K562 (cell line): Measurements from ENCODE around the gene PGAP2. TPM values are rescaled to one million over a fixed set of nuclear protein-coding genes. Genes with fewer than 3 reads are reported as not detected.
A peak's percentile ranks its signal among the peaks of the same experiment; 100 is the strongest.

Source experiments
- BMI1 ChIP-seq: fragments of 150-350 bp; IDR thresholded peaks from 2 replicates; pipeline ENCODE4 v1.6.1; 2014; ENCODE audit warnings: low read length
- BRD4 ChIP-seq: fragments of 200-600 bp; sonication (generic); IDR thresholded peaks from 2 replicates; pipeline ENCODE4 v1.6.1; 2017; ENCODE audit warnings: inconsistent platforms
- NCOA1 ChIP-seq: fragments of 450-650 bp; IDR thresholded peaks from 2 replicates; pipeline ENCODE4 v1.6.1; 2016; ENCODE audit warnings: low read depth
- STAT5A ChIP-seq: IDR thresholded peaks from 2 replicates; pipeline ENCODE4 v1.6.1; 2012; ENCODE audit warnings: low read length, inconsistent platforms, borderline replicate concordance
- TBP ChIP-seq: optimal IDR thresholded peaks from 2 replicates; pipeline ENCODE3; 2011; ENCODE audit warnings: low read depth, low read length, improper control_type of control experiment
- ZKSCAN8 ChIP-seq: fragments of 200-800 bp; sonication (Bioruptor generic); IDR thresholded peaks from 2 replicates; pipeline ENCODE4 v1.6.1; 2016; ENCODE audit warnings: missing genetic modification characterization, missing compliant biosample characterization
- ZNF239 ChIP-seq: fragments of 250-450 bp; sonication (Bioruptor Pico); IDR thresholded peaks from 2 replicates; pipeline ENCODE4 v1.4.0; 2020; ENCODE audit warnings: mild to moderate bottlenecking
- ZNF780A ChIP-seq: fragments of 250-450 bp; sonication (Bioruptor Pico); IDR thresholded peaks from 2 replicates; pipeline ENCODE4 v1.5.0; 2021; ENCODE audit warnings: mild to moderate bottlenecking
- polyA plus RNA-seq, 8 experiments: library from polyadenylated mRNA; depleted of rRNA in 4 of 8; stranded (reverse) in 5 of 8; unstranded in 3 of 8; fragments of >200 nt; fragmentation: Nextera tagmentation in 2 of 8; fragmentation: Illumina TruSeq in 1 of 8; extraction: Ambion mirVana in 2 of 8; extraction: Trizol in 1 of 8; gene quantifications; 2 replicates each; pipeline versions ENCODE4 v1.2.1 to v1.2.3, GENCODE V29; 2011 to 2014; ENCODE audit warnings: inconsistent platforms in 1 of 8, missing spikeins in 1 of 8
- total RNA-seq, 7 experiments: library from RNA; depleted of rRNA in 6 of 7; stranded (reverse); fragments of >200 nt in 6 of 7; fragmentation: Illumina TruSeq in 2 of 7; extraction: Trizol in 2 of 7; gene quantifications; 2 replicates each; pipeline versions ENCODE4 v1.2.1 to v1.2.3, GENCODE V29; 2011 to 2021; ENCODE audit warnings: low replicate concordance in 1 of 7
- TF ChIP-seq, protein P1 (sequence below): fragments of 150-350 bp; conservative IDR thresholded peaks from 2 replicates; pipeline ENCODE4 v1.6.1; 2014; ENCODE audit warnings: low read length
- TF ChIP-seq, protein P2 (sequence below): sonication (generic); formaldehyde crosslinking; IDR thresholded peaks from 2 replicates; pipeline ENCODE4 v1.8.1; 2023; ENCODE audit warnings: mild to moderate bottlenecking, missing genetic modification reagents
- TF ChIP-seq, protein P3 (sequence below): fragments of 450-650 bp; IDR thresholded peaks from 2 replicates; pipeline ENCODE4 v1.6.1; 2017; ENCODE audit warnings: antibody characterized with exemption
- TF ChIP-seq, protein P4 (sequence below), 2 experiments: fragments of 450-650 bp in 1 of 2; sonication (generic) in 1 of 2; formaldehyde crosslinking in 1 of 2; IDR thresholded peaks; 2 replicates each; pipeline versions ENCODE4 v1.7.1 to v1.9.0; 2016 to 2022; ENCODE audit warnings: inconsistent platforms in 1 of 2, mild to moderate bottlenecking in 1 of 2, missing genetic modification reagents in 1 of 2

Gene PGAP2
- total and polyA plus RNA-seq, 9 of the 15 experiments (the other 6 are each of a cell fraction or from before 2014, with no cell fraction given): 17.9 to 47.2 (median 33.7) TPM

DNA sequence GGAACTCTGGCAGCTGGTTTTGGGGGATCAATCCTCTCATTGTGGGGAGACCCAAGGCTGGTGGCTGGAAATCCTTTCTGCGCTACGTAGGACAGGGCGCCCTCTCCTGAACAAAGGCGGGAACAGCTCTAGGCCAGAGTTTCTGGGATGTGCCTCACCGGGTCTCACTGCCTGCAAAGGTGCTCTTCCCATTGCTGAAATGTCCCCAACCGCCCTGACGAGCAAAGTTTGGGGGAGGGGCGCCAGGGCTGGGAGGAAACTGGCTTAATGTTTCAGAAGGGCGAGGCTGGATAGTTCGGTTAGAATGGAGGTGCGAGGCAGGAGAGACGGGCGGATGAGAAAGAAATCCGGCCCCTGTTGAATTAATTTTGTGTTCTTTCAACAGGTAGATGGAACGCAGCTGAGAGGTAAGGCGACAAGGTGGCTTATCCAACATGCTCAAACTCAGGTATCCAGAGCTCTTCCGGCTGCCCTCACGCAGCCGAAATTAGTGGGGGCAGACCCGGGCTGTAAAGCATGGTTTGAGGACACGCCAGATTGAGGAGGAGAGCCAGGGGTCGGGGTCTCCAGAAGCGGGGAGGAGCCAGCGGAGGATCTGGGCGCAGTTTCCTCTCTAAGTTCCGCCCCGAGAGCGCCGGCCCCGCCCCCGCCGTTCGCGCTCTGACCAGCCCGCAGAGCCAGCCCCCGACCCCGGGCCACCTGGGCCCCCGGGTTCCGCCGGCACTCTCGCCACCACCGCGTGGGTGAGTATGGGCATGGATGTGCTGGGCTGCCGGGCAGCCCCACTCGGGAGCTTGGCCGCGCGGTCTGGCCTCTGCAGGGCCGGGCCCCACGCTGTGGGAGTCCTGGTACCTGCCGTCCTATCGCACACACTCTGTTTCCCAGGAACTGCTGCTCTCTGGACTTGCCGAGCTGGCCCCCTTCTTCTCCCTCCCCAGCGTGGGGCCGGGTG lies at the start of gene PGAP2 (continued):
- TF ChIP-seq NCOA1: no peak
- no peak for TF ChIP-seq ZKSCAN8 (CRISPR knock-in tag)
- TF ChIP-seq, protein P1, sequence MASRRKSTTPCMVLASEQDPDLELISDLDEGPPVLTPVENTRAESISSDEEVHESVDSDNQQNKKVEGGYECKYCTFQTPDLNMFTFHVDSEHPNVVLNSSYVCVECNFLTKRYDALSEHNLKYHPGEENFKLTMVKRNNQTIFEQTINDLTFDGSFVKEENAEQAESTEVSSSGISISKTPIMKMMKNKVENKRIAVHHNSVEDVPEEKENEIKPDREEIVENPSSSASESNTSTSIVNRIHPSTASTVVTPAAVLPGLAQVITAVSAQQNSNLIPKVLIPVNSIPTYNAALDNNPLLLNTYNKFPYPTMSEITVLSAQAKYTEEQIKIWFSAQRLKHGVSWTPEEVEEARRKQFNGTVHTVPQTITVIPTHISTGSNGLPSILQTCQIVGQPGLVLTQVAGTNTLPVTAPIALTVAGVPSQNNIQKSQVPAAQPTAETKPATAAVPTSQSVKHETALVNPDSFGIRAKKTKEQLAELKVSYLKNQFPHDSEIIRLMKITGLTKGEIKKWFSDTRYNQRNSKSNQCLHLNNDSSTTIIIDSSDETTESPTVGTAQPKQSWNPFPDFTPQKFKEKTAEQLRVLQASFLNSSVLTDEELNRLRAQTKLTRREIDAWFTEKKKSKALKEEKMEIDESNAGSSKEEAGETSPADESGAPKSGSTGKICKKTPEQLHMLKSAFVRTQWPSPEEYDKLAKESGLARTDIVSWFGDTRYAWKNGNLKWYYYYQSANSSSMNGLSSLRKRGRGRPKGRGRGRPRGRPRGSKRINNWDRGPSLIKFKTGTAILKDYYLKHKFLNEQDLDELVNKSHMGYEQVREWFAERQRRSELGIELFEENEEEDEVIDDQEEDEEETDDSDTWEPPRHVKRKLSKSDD: no peak
- no peak for TF ChIP-seq BRD4
- TF ChIP-seq STAT5A: no peak
- no peak for TF ChIP-seq ZNF239
- TF ChIP-seq, protein P2, sequence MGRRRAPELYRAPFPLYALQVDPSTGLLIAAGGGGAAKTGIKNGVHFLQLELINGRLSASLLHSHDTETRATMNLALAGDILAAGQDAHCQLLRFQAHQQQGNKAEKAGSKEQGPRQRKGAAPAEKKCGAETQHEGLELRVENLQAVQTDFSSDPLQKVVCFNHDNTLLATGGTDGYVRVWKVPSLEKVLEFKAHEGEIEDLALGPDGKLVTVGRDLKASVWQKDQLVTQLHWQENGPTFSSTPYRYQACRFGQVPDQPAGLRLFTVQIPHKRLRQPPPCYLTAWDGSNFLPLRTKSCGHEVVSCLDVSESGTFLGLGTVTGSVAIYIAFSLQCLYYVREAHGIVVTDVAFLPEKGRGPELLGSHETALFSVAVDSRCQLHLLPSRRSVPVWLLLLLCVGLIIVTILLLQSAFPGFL (CRISPR knock-in tag): no peak
- no peak for TF ChIP-seq BMI1
- peak; percentile 6 for TF ChIP-seq TBP
- TF ChIP-seq, protein P3, sequence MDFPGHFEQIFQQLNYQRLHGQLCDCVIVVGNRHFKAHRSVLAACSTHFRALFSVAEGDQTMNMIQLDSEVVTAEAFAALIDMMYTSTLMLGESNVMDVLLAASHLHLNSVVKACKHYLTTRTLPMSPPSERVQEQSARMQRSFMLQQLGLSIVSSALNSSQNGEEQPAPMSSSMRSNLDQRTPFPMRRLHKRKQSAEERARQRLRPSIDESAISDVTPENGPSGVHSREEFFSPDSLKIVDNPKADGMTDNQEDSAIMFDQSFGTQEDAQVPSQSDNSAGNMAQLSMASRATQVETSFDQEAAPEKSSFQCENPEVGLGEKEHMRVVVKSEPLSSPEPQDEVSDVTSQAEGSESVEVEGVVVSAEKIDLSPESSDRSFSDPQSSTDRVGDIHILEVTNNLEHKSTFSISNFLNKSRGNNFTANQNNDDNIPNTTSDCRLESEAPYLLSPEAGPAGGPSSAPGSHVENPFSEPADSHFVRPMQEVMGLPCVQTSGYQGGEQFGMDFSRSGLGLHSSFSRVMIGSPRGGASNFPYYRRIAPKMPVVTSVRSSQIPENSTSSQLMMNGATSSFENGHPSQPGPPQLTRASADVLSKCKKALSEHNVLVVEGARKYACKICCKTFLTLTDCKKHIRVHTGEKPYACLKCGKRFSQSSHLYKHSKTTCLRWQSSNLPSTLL: no peak
- TF ChIP-seq ZNF780A: no peak
- TF ChIP-seq, protein P4, sequence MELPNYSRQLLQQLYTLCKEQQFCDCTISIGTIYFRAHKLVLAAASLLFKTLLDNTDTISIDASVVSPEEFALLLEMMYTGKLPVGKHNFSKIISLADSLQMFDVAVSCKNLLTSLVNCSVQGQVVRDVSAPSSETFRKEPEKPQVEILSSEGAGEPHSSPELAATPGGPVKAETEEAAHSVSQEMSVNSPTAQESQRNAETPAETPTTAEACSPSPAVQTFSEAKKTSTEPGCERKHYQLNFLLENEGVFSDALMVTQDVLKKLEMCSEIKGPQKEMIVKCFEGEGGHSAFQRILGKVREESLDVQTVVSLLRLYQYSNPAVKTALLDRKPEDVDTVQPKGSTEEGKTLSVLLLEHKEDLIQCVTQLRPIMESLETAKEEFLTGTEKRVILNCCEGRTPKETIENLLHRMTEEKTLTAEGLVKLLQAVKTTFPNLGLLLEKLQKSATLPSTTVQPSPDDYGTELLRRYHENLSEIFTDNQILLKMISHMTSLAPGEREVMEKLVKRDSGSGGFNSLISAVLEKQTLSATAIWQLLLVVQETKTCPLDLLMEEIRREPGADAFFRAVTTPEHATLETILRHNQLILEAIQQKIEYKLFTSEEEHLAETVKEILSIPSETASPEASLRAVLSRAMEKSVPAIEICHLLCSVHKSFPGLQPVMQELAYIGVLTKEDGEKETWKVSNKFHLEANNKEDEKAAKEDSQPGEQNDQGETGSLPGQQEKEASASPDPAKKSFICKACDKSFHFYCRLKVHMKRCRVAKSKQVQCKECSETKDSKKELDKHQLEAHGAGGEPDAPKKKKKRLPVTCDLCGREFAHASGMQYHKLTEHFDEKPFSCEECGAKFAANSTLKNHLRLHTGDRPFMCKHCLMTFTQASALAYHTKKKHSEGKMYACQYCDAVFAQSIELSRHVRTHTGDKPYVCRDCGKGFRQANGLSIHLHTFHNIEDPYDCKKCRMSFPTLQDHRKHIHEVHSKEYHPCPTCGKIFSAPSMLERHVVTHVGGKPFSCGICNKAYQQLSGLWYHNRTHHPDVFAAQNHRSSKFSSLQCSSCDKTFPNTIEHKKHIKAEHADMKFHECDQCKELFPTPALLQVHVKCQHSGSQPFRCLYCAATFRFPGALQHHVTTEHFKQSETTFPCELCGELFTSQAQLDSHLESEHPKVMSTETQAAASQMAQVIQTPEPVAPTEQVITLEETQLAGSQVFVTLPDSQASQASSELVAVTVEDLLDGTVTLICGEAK (IDR thresholded peaks at IDR 0.05): 0 out of 2 replicates have a peak, but pooled peaks have one; percentile 22
- TF ChIP-seq, protein P4 (CRISPR knock-in tag; IDR thresholded peaks at IDR 0.05): no peak
